ENCODE results near the gene TRMT2B.

The TRMT2B gene

GRCh38 chrX:100969408-100969807 lies 82.5 kb downstream of the TRMT2B start, which contains the start of gene ARL13A:
ARL13A (plus strand) TSS chrX:100969708; CDS start chrX:100973690, 3,982 bp downstream.
- no peak for TF ChIP-seq CTCF (IDR thresholded peaks at IDR 0.05; ENCODE audit: low read depth, low read length)
- no peak for DNase-seq (ENCODE audit: low read depth, low spot score)
- in situ Hi-C loops (cut with HindIII; ENCODE audit: low sequenced_read_pairs): no loop called here
- no peak within 1 kb of the TSS for H3K4me3 ChIP-seq (ENCODE audit: low read depth, low read length)

GRCh38 chrX:100964362-100964761 lies 87.5 kb downstream of the TRMT2B start:
- in situ Hi-C loops (cut with HindIII; ENCODE audit: low sequenced_read_pairs): no loop called here

GRCh38 chrX:100962811-100963210 lies 89.1 kb downstream of the TRMT2B start:
- TF ChIP-seq CTCF (IDR thresholded peaks at IDR 0.05; ENCODE audit: low read depth, low read length): no peak
- in situ Hi-C loops (cut with HindIII; ENCODE audit: low sequenced_read_pairs): no loop called here
- no peak overlapping the region for H3K4me3 ChIP-seq (ENCODE audit: low read depth, low read length)
- DNase-seq (ENCODE audit: low read depth, low spot score): no peak

More at GRCh38 chrX:100964362-100964761, 87.5 kb downstream of the TRMT2B start:
- no peak overlapping the region for H3K4me3 ChIP-seq (ENCODE audit: low read depth, low read length)
- DNase-seq (ENCODE audit: low read depth, low spot score): no peak
- no peak for TF ChIP-seq CTCF (IDR thresholded peaks at IDR 0.05; ENCODE audit: low read depth, low read length)

Measured in astrocyte of the spinal cord (primary cell).